C4-2B (cell line): Measurements from ENCODE around the gene CST9.

Source experiments
- ZFX ChIP-seq: fragments of 450-650 bp; IDR thresholded peaks from 2 replicates; pipeline ENCODE4 v1.6.1; 2017
- TF ChIP-seq, protein P1 (sequence below): fragments of 450-650 bp; conservative IDR thresholded peaks from 2 replicates; pipeline ENCODE4 v1.5.1; 2017; ENCODE audit warnings: mild to moderate bottlenecking

DNA sequence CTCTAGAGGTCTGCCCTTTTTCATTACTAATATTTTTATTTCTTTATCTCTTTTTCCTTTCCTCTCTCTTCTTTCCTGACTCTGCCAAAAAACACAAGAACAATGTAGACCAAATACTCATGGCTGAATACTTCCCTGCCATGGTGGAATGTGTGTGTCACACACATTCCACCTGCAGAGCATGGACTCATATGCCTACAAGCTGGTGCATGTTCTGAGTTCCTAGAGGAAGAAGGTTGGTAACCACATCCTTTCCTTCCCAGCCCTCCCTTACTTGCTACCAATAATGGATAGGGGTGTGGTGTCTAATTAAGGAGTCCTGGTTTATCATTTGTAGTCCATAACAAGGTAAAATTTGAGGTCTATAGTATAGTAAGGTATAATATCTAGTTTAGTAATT is 22.2 kb downstream of the CST9 start:
- TF ChIP-seq, protein P1, sequence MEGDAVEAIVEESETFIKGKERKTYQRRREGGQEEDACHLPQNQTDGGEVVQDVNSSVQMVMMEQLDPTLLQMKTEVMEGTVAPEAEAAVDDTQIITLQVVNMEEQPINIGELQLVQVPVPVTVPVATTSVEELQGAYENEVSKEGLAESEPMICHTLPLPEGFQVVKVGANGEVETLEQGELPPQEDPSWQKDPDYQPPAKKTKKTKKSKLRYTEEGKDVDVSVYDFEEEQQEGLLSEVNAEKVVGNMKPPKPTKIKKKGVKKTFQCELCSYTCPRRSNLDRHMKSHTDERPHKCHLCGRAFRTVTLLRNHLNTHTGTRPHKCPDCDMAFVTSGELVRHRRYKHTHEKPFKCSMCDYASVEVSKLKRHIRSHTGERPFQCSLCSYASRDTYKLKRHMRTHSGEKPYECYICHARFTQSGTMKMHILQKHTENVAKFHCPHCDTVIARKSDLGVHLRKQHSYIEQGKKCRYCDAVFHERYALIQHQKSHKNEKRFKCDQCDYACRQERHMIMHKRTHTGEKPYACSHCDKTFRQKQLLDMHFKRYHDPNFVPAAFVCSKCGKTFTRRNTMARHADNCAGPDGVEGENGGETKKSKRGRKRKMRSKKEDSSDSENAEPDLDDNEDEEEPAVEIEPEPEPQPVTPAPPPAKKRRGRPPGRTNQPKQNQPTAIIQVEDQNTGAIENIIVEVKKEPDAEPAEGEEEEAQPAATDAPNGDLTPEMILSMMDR, result no peak
- TF ChIP-seq ZFX, result no peak
